NB4 (cell line): ENCODE data around the gene LPP.

Source experiments
- DNase-seq: peaks from one replicate; pipeline ENCODE4 v3.0.0; 2010; ENCODE audit warnings: low read depth
- H3K4me3 ChIP-seq: one replicate; pipeline ENCODE4 v1.5.1; 2011; ENCODE audit warnings: mild to moderate bottlenecking, low read depth, low read length, moderate library complexity
- CTCF ChIP-seq: IDR thresholded peaks from one replicate; pipeline ENCODE4 v1.5.1; 2012; ENCODE audit warnings: low read depth, low read length
- MAX ChIP-seq: IDR thresholded peaks from 2 replicates; pipeline ENCODE4 v1.6.1; 2011; ENCODE audit warnings: low read depth, low read length
- MYC ChIP-seq: IDR thresholded peaks from 2 replicates; pipeline ENCODE4 v1.6.1; 2011; ENCODE audit warnings: low read depth, low read length
- POLR2A ChIP-seq: IDR thresholded peaks from 2 replicates; pipeline ENCODE4 v1.6.1; 2011; ENCODE audit warnings: mild to moderate bottlenecking; ENCODE audit not compliant: insufficient read length; ENCODE audit errors: extremely low read depth

Gene LPP

GRCh38 chr3:188818282-188818681, 664.3 kb downstream of the LPP start:
- DNase-seq, result no peak
- TF ChIP-seq POLR2A (no peak), CTCF (no peak), MYC (no peak), MAX (no peak)
- H3K4me3 ChIP-seq, result no peak overlapping the region

- H3K4me3 ChIP-seq, result no peak overlapping the region
- no peak for TF ChIP-seq CTCF
- TF ChIP-seq POLR2A, result no peak
- DNase-seq, result peak; percentile 14
These were observed 666.0 kb downstream of the LPP start for GRCh38 chr3:188819939-188820338.

GRCh38 chr3:188822004-188822403, 668.0 kb downstream of the LPP start:
- TF ChIP-seq MAX (no peak), MYC (no peak), POLR2A (no peak), CTCF (no peak)
- H3K4me3 ChIP-seq, result no peak overlapping the region
- DNase-seq, result peak; percentile 37

GRCh38 chr3:188822411-188822810, 668.5 kb downstream of the LPP start:
- H3K4me3 ChIP-seq, result no peak overlapping the region
- DNase-seq, result no peak
- TF ChIP-seq MYC (no peak), MAX (no peak), POLR2A (no peak), CTCF (no peak)

- no peak overlapping the region for H3K4me3 ChIP-seq
- no peak for DNase-seq
- TF ChIP-seq CTCF (no peak), MAX (no peak), MYC (no peak)
These were observed 670.6 kb downstream of the LPP start for GRCh38 chr3:188824566-188824965.

- no peak for DNase-seq
- TF ChIP-seq MYC (no peak), MAX (no peak), CTCF (no peak), POLR2A (no peak)
- H3K4me3 ChIP-seq, result no peak overlapping the region
These were observed 671.9 kb downstream of the LPP start for GRCh38 chr3:188825901-188826300.
